ENCODE measurements around the gene GPR146.

The GPR146 gene

DNA sequence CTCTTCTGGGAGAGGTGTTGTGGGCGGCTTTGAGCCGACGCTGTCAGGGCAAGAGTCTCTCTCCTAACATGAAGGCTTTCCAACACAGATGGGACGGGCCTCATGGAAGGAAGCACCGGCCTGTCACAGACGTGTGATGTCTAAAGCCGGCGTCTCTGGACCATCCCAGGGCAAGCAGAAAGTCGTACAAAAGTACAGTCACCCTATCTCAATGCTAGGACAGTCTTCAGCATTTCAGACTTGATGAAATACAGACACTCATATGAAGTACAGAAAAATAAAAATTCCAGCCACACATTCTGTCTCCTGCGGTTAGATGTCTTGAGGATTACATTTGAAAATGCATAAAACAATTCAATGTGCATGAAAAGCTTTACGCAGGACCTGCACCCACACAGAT lies 30.8 kb upstream of the GPR146 start:
- no peak for DNase-seq (ENCODE audit: low read depth)
- TF ChIP-seq, protein P1, sequence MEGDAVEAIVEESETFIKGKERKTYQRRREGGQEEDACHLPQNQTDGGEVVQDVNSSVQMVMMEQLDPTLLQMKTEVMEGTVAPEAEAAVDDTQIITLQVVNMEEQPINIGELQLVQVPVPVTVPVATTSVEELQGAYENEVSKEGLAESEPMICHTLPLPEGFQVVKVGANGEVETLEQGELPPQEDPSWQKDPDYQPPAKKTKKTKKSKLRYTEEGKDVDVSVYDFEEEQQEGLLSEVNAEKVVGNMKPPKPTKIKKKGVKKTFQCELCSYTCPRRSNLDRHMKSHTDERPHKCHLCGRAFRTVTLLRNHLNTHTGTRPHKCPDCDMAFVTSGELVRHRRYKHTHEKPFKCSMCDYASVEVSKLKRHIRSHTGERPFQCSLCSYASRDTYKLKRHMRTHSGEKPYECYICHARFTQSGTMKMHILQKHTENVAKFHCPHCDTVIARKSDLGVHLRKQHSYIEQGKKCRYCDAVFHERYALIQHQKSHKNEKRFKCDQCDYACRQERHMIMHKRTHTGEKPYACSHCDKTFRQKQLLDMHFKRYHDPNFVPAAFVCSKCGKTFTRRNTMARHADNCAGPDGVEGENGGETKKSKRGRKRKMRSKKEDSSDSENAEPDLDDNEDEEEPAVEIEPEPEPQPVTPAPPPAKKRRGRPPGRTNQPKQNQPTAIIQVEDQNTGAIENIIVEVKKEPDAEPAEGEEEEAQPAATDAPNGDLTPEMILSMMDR (conservative IDR thresholded peaks at IDR 0.05; ENCODE audit: low read depth, low read length) = no peak
- no peak overlapping the region for H3K4me3 ChIP-seq (ENCODE audit: low read length)

DNA sequence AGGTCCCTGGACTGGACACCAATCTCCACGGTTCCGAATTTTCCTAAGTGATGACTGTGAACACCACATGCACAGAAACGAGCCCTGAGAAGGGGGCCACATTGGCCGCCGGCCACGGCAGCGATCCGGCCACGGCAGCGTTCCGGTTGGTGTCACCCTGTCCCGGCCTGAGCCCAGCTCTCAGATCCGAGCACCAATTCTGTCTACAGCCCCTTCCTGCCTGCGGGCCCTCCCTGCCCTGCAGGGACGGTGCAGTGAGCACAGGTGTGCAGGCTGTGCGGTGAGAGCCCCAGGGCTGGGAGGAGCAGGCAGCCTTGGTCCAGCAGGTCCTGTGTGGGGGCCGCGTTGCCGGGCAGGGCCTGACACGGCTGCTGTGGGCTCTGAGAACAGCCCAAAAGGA lies 29.7 kb upstream of the GPR146 start:
- DNase-seq (ENCODE audit: low read depth) = no peak
- TF ChIP-seq, protein P1 (conservative IDR thresholded peaks at IDR 0.05; ENCODE audit: low read depth, low read length) = no peak
- no peak overlapping the region for H3K4me3 ChIP-seq (ENCODE audit: low read length)

DNA sequence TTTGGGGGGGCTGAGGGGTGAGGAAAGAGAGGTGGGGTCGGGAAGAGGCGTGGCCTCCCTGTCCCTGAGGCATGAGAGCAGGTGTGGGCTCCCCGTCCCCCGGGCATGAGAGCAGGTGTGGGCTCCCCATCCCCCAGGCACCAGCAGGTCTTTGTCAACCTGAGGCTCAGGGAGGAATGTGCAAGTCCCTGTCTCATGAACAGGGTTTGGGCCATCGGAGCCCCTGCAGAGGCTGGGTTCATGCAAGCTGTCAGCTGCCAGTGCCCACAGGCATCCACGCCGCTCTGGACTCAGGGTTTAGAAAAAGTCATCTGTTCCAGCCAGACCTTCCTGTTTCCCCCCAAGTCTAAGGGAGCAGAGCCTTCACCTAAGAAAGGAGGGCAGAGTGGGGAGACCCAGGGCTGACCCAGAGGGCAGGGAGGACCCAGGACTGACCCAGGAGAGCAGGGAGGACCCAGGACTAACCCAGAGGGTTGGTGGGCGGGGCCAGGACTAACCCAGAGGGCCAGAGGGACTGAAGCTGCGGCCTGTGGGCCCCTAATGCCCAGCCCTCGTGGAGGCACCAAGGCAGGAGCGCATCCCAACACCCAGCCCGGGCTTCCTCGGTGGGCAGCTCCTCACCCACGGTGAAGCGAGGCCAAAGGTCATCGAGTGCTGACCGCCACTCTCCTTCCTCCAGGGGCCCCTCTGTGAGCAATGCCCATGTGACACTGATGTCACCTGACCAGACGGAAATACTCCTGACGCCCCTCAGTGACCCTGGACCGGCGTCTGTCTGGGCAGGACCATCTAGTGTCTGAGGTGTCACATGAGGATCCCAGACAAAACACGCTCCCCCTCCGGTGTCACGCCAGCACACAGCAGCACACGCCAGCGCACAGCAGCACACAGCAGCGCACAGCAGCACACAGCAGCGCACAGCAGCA lies 28.9 kb upstream of the GPR146 start:
- TF ChIP-seq, protein P1 (conservative IDR thresholded peaks at IDR 0.05; ENCODE audit: low read depth, low read length) = no peak
- no peak for DNase-seq (ENCODE audit: low read depth)
- H3K4me3 ChIP-seq (ENCODE audit: low read length) = no peak overlapping the region

DNA sequence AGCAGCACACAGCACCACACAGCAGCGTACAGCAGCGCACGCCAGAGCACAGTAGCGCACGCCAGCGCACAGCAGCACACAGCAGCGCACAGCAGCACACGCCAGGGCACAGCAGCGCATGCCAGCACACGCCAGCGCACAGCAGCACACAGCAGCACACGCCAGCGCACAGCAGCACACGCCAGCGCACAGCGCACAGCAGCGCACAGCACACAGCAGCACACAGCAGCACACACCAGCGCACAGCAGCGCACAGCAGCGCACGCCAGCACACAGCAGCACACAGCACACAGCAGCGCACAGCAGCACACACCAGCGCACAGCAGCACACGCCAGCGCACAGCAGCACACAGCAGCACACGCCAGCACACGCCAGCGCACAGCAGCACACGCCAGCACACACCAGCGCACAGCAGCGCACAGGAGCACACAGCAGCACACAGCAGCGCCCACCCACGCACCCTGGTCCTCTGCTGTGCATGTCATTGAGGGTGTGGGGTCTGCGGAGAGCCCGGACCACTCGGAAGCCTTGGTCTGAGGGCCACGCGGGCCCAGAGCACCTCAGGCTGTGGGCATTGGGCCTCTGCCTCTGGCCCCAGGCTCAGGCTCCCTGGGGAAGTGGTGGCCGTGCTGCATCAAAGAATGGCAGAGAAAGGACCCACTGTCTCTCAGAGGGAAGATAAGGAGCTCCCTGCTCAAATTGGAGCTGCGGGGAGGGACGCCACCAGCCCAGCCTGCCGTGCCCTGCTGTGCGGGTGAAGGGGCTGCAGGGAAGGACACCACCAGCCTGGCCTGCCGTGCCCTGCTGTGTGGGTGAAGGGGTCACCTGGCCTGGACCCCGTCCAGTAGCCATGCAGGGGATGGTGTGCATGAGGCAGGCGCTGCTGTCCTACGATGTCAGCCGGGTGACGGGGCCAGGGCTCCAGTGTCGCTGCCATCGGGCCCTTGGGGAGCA lies 27.5 kb upstream of the GPR146 start:
- H3K4me3 ChIP-seq (ENCODE audit: low read length) = no peak overlapping the region
- TF ChIP-seq, protein P1 (conservative IDR thresholded peaks at IDR 0.05; ENCODE audit: low read depth, low read length) = no peak
- no peak for DNase-seq (ENCODE audit: low read depth)

DNA sequence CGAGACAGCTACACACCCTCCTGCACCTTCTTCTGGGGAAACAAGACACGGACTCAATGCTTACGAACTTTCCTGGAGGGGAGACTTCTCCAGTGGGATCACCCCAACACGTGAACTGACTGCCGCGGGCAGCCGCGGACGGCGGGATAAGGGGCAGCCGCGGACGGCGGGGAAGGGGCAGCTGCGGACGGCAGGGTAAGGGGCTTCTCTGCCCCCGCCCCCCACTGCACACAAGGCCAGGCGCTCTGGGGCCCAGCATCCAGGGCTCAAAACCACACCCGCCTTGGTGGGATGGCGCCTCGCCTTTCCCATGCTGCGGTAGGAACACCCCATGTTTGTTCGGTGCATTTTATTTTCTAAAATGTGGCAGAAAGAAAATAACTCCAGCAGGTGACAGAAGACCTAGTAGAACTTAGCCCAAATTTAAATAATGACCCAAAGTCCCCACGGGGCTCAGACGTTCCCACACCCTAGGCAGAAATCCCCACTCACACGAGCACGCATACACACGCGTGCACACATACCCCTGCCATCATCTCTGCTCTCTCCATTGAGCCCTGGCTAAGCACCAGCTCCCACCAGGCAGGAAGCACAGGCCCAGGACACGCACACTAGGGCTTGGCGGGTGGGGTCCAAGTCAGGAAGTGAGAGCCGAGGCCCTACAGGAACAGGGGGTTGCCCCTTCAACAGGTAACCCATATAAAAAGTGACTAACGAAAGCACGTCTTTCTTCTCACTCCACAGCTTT lies 26.6 kb upstream of the GPR146 start:
- DNase-seq (ENCODE audit: low read depth) = no peak
- H3K4me3 ChIP-seq (ENCODE audit: low read length) = no peak overlapping the region
- TF ChIP-seq, protein P1 (conservative IDR thresholded peaks at IDR 0.05; ENCODE audit: low read depth, low read length) = no peak

DNA sequence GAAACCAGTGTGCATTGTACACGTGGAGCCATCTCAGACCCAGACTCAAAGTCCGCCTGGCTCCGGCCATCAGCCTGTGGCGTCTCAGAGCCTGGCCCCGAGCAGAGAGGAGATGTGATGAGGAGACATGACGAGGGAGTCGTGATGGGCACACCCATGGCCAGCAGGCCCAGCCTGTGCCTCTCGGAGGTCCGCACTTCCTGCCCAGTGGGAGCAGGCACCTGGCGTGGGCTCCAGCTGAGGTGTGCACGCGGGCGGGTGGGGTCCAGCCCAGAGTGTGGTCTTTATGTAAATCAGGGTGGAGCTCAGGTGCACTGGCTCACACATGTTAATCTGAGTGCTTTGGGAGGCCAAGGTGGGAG lies 26.0 kb upstream of the GPR146 start:
- TF ChIP-seq, protein P1 (conservative IDR thresholded peaks at IDR 0.05; ENCODE audit: low read depth, low read length) = no peak
- DNase-seq (ENCODE audit: low read depth) = no peak
- H3K4me3 ChIP-seq (ENCODE audit: low read length) = no peak overlapping the region

Measured in retinal pigment epithelial cell (primary cell).